Astrocyte (in vitro differentiated cells and primary cell): ENCODE results near the gene MYCN. TPM values are rescaled to one million over a fixed set of nuclear protein-coding genes. Genes with fewer than 3 reads are reported as not detected.

Experiments used
- DNase-seq: peaks from one replicate; pipeline ENCODE4 v3.0.0-alpha.2; 2010; ENCODE audit warnings: low read depth
- FAIRE-seq: peaks from 2 replicates; lab custom pipeline; 2011; peaks lifted over from hg19 to GRCh38; lab: Jason Lieb, UNC
- H2AFZ ChIP-seq: 2 replicates; pipeline ENCODE4 v1.6.0; 2012; ENCODE audit warnings: low read depth, low read length, inconsistent platforms
- H3K27ac ChIP-seq: 2 replicates; pipeline ENCODE4 v1.5.1; 2011; ENCODE audit warnings: low read depth, low read length, inconsistent platforms
- H3K27me3 ChIP-seq: 2 replicates; pipeline ENCODE4 v1.6.0; 2011; ENCODE audit warnings: low read length, inconsistent platforms; ENCODE audit not compliant: insufficient read depth
- H3K36me3 ChIP-seq: 2 replicates; pipeline ENCODE4 v1.5.1; 2011; ENCODE audit warnings: low read length, inconsistent platforms; ENCODE audit not compliant: insufficient read depth
- H3K4me1 ChIP-seq: 2 replicates; pipeline ENCODE4 v1.5.1; 2011; ENCODE audit warnings: low read length, inconsistent platforms; ENCODE audit not compliant: insufficient read depth
- H3K4me2 ChIP-seq: 2 replicates; pipeline ENCODE4 v1.6.0; 2012; ENCODE audit warnings: low read length, inconsistent platforms
- H3K4me3 ChIP-seq: 2 replicates; pipeline ENCODE4 v1.5.1; 2011; ENCODE audit warnings: low read depth, mild to moderate bottlenecking, low read length, inconsistent platforms; ENCODE audit not compliant: insufficient read depth
- H3K79me2 ChIP-seq: 2 replicates; pipeline ENCODE4 v1.6.0; 2012; ENCODE audit warnings: mild to moderate bottlenecking, low read length, inconsistent platforms; ENCODE audit not compliant: insufficient read depth
- H3K9ac ChIP-seq: 2 replicates; pipeline ENCODE4 v1.6.0; 2012; ENCODE audit warnings: mild to moderate bottlenecking, low read length, inconsistent platforms
- H3K9me3 ChIP-seq: 2 replicates; pipeline ENCODE4 v1.5.1; 2012; ENCODE audit warnings: low read depth, mild to moderate bottlenecking, low read length, inconsistent platforms; ENCODE audit not compliant: insufficient read depth
- H4K20me1 ChIP-seq: 2 replicates; pipeline ENCODE4 v1.6.0; 2012; ENCODE audit warnings: low read length, inconsistent platforms; ENCODE audit not compliant: insufficient read depth
- H3K27ac Mint-ChIP-seq: one replicate; pipeline ENCODE4 v1.8.0; 2021; ENCODE audit warnings: mild to moderate bottlenecking, mixed read lengths; ENCODE audit not compliant: unreplicated experiment
- H3K27me3 Mint-ChIP-seq: one replicate; pipeline ENCODE4 v1.8.0; 2021; ENCODE audit warnings: low read depth, mixed read lengths; ENCODE audit not compliant: unreplicated experiment
- H3K36me3 Mint-ChIP-seq: one replicate; pipeline ENCODE4 v1.8.0; 2021; ENCODE audit warnings: low read depth, mixed read lengths; ENCODE audit not compliant: unreplicated experiment
- H3K4me1 Mint-ChIP-seq: one replicate; pipeline ENCODE4 v1.8.0; 2021; ENCODE audit warnings: low read depth, mixed read lengths; ENCODE audit not compliant: unreplicated experiment
- H3K4me3 Mint-ChIP-seq: one replicate; pipeline ENCODE4 v1.8.0; 2021; ENCODE audit warnings: mild to moderate bottlenecking, moderate library complexity, mixed read lengths; ENCODE audit not compliant: unreplicated experiment
- H3K9me3 Mint-ChIP-seq: one replicate; pipeline ENCODE4 v1.8.0; 2021; ENCODE audit warnings: mild to moderate bottlenecking, mixed read lengths; ENCODE audit not compliant: unreplicated experiment
- EZH2 ChIP-seq: IDR thresholded peaks from 2 replicates; pipeline ENCODE4 v1.6.1; 2012; ENCODE audit warnings: mild to moderate bottlenecking, low read length, inconsistent platforms; ENCODE audit not compliant: insufficient read depth
- total RNA-seq: library from RNA; stranded (reverse); gene quantifications from 2 replicates; pipeline ENCODE4 v1.2.1, GENCODE V29; 2021
- TF ChIP-seq, protein P1 (sequence below): IDR thresholded peaks from 2 replicates; pipeline ENCODE4 v1.5.1; 2011; ENCODE audit warnings: low read depth, mild to moderate bottlenecking, inconsistent platforms, low read length, moderate library complexity; ENCODE audit not compliant: insufficient read depth

The MYCN gene
- total RNA-seq, 1 donor from 2014 or later = 2.6 TPM

DNA sequence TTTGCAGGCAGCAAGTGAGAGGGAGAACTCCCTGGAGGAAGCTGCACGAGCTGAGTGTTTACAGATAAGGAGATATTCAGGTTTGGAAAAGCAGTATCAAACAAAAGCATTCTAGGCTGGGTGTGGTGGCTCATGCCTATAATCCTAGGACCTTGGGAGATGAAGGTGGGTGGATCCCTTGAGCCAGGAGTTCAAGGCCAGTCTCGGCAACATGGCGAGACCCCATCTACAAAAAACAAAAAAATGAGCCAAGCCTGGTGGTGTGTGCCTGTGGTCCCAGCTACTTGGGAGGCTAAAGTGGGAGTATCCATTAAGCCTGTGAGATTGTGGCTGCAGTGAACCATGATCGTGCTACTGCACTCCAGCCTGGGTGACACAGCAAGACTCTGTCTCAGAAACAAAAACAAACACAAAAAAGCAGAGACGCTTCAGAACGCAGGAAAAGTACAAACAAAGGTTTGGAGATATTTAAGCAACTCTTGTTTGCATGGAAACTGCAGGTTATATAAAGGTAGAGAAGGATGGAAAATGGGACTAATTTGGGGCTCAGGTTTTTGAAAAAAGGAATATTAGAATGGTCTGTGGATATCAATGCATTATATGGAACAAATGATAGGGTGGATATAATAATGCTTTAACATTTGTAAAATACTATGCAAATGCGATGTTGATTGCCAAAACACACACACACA, 31.6 kb downstream of the MYCN start:
- H4K20me1 ChIP-seq = no peaks in the 10 kb centered on the region
- no peak overlapping the region for H2AFZ ChIP-seq
- no peak overlapping the region for H3K9ac ChIP-seq
- Mint-ChIP-seq H3K4me1 (peaks cover 10% of the 10 kb centered on the region), H3K4me3 (no peak overlapping the region), H3K27me3 (peaks cover 6% of the 10 kb centered on the region), H3K36me3 (no peaks in the 10 kb centered on the region), H3K27ac (peak overlapping the region; percentile 51), H3K9me3 (peaks cover 2% of the 10 kb centered on the region)
- FAIRE-seq (no peak), DNase-seq (no peak)
- no peaks in the 10 kb centered on the region for H3K36me3 ChIP-seq
- TF ChIP-seq, protein P1, sequence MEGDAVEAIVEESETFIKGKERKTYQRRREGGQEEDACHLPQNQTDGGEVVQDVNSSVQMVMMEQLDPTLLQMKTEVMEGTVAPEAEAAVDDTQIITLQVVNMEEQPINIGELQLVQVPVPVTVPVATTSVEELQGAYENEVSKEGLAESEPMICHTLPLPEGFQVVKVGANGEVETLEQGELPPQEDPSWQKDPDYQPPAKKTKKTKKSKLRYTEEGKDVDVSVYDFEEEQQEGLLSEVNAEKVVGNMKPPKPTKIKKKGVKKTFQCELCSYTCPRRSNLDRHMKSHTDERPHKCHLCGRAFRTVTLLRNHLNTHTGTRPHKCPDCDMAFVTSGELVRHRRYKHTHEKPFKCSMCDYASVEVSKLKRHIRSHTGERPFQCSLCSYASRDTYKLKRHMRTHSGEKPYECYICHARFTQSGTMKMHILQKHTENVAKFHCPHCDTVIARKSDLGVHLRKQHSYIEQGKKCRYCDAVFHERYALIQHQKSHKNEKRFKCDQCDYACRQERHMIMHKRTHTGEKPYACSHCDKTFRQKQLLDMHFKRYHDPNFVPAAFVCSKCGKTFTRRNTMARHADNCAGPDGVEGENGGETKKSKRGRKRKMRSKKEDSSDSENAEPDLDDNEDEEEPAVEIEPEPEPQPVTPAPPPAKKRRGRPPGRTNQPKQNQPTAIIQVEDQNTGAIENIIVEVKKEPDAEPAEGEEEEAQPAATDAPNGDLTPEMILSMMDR = no peak
- TF ChIP-seq EZH2 = no peak
- H3K9me3 ChIP-seq = peaks cover 6% of the 10 kb centered on the region
- no peaks in the 10 kb centered on the region for H3K27me3 ChIP-seq
- no peak overlapping the region for H3K27ac ChIP-seq
- no peak overlapping the region for H3K4me2 ChIP-seq
- no peaks in the 10 kb centered on the region for H3K4me1 ChIP-seq
- H3K4me3 ChIP-seq = no peak overlapping the region
- no peaks in the 10 kb centered on the region for H3K79me2 ChIP-seq

DNA sequence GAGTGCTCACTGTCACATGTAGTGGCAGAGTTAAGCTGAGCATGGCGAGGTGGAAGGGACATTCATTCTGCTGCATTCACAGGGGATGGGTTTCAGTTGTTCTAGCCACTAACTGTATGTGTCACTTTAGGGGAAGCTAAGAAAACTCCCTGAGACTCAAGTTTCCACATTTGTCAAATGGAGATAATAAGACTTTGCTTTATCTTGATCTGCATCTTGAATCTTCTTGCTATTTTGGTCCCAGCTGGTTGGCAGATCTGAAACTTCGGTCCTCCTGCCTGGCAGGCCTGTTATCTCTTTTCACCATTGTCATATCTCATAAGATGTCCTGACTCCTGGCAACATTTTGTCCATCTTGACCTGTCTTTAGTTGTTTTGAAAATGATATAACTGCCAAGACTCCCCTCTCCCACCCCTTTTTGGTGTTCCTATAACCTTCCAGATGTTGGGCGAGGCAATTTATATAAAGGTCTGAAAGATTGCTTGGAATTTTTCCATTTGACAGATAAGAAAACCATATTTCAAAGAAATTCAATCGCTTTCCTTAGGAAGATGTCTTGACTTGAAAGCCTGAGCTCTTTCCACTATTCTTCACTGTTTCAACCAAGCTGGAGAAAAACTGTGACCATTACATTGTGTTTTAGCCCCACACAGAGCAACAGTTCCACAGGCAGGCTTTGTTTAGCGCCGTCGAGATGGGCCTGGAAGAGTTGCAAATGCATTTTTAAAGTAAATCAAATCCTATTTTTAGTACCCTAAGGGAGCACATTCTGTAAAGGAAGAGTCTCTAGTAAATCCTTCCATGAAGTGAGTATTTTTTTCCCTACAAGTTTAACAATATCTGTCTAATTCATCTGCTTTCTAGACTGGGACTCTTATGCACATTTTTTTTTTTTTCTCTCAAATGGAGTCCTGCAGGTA, 33.4 kb downstream of the MYCN start:
- no peaks in the 10 kb centered on the region for H3K4me1 Mint-ChIP-seq
- TF ChIP-seq, protein P1 = no peak
- TF ChIP-seq EZH2 = no peak
- H3K27ac Mint-ChIP-seq = no peak overlapping the region
- H2AFZ ChIP-seq = no peak overlapping the region
- no peak overlapping the region for H3K4me3 ChIP-seq
- H3K36me3 ChIP-seq = no peaks in the 10 kb centered on the region
- no peak overlapping the region for H3K9ac ChIP-seq
- no peaks in the 10 kb centered on the region for H3K79me2 ChIP-seq
- H3K27ac ChIP-seq = no peak overlapping the region
- H3K27me3 ChIP-seq = no peaks in the 10 kb centered on the region
- H3K4me3 Mint-ChIP-seq = no peak overlapping the region
- H3K27me3 Mint-ChIP-seq = peaks cover 6% of the 10 kb centered on the region
- peaks cover 2% of the 10 kb centered on the region for H3K9me3 Mint-ChIP-seq
- no peaks in the 10 kb centered on the region for H4K20me1 ChIP-seq
- H3K9me3 ChIP-seq = peaks cover 6% of the 10 kb centered on the region
- FAIRE-seq (no peak), DNase-seq (no peak)
- H3K4me2 ChIP-seq = no peak overlapping the region
- H3K4me1 ChIP-seq = no peaks in the 10 kb centered on the region
- H3K36me3 Mint-ChIP-seq = no peaks in the 10 kb centered on the region
